ENCODE results near the gene PDP2. TPM values are rescaled to one million over a fixed set of nuclear protein-coding genes. Genes with fewer than 3 reads are reported as not detected.

PDP2 gene
- total and polyA plus RNA-seq, 9 of the 15 experiments (the other 6 are each of a cell fraction or from before 2014, with no cell fraction given), result 2.5 to 24.3 (median 7.2) TPM

DNA sequence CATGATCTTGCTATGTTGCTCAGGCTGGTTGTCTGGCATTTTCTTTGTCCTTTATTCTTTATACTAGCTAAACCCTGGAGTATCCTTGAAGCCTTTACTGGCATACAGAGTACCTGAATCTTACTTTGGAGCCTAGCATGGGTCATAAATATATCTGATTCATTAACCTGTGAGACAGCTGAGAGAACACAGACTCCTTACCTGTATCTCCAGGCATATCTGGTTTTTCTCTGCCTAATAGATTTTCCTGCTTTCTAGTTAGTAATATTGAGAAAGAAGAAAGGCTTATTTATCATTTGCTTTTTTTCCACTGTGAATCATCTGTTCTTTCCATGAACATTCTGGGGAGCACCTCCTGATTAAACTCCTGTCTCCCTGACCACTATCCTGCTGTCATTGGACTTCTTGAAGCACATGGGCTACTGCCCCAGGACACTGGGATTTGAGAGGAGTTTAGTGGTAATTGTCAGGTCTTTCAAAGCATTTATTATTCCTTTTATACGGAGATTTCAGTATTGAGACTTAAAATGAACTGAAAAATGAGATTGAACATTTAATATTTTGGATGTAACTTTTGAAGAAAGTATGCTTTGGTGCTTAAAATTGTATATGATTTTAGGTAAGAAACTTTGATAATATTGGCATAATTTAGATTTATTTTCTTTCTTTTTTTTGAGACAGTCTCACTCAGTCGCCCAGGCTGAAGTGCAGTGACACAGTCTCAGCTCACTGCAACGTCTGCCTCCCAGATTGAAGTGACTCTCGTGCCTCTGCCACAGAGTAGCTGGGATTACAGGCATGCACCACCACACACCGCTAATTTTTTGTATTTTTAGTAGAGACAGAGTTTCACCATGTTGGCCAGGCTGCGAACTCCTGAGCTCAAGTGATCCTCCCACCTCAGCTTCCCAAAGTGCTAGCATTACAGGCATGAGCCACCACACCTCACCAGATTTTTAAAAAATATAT, 8.6 kb downstream of the PDP2 start:
- Histone ChIP-seq H3K9ac (ENCODE audit: insufficient read depth in 1 of 2, low read depth in 2 of 2, low read length in 2 of 2) (no peak overlapping the region), H3K36me3 (ENCODE audit: control insufficient read depth, insufficient read depth, low read length) (peaks cover 57% of the 10 kb centered on the region), H3K27me3 (ENCODE audit: control insufficient read depth in 2 of 2, insufficient read depth in 2 of 2, low read length in 2 of 2) (no peaks in the 10 kb centered on the region), H3K9me1 (ENCODE audit: control insufficient read depth, insufficient read depth, low read length) (no peaks in the 10 kb centered on the region), H4K20me1 (replicated peaks; ENCODE audit: control insufficient read depth, insufficient read depth, low read length) (no peaks in the 10 kb centered on the region; the same call in 1 of the 2 replicates), H3K9me3 (replicated peaks; ENCODE audit: control insufficient read depth, insufficient read depth, low read depth, low read length) (no peaks in the 10 kb centered on the region), H2AFZ (ENCODE audit: low read depth, low read length) (no peak overlapping the region), H3K27ac (ENCODE audit: extremely low read depth, low read depth, low read length) (no peak overlapping the region), H3K4me1 (replicated peaks in 1 of 2; ENCODE audit: control insufficient read depth in 2 of 2, insufficient read depth in 2 of 2, low read length in 2 of 2) (peaks cover 13% of the 10 kb centered on the region in 2 experiments; a peak in 4 of 5 replicates), H3K79me2 (ENCODE audit: control insufficient read depth, insufficient read depth, low read length) (no peaks in the 10 kb centered on the region), H3K4me3 (no peak overlapping the region), H3K4me2 (ENCODE audit: insufficient read depth, low read length) (no peak overlapping the region)
- CTCF ChIA-PET (ENCODE audit: low intra/inter-chr PET ratio), result no interaction called here
- intact Hi-C loops (cut with micrococcal nuclease), result no loop called here
- FAIRE-seq, result no peak
- WGBS (ENCODE audit: insufficient coverage, low coverage, missing lambda C conversion rate), result 82% methylated on average over 6 of the region's 6 CpGs
- DNase-seq (ENCODE audit: extremely low read depth in 1 of 4, low spot score in 3 of 4), result no peak
- in situ Hi-C loops (cut with MboI), result no loop called here
- POLR2A ChIA-PET, result interaction anchor here (0.6 to 0.9 kb wide), 3 partner anchors 46 to 250 kb away, joined by 3 read pairs; partner anchors contain the start of gene CIAO2B
- no peak for ATAC-seq
- no TSS peak for BruUV-seq (replicated peaks)
- TF ChIP-seq SLC30A9 (CRISPR knock-in tag; IDR thresholded peaks at IDR 0.05) (no peak), ZNF224 (CRISPR knock-in tag; IDR thresholded peaks at IDR 0.05) (no peak), IRF2 (CRISPR knock-in tag; IDR thresholded peaks at IDR 0.05) (no peak), SREBF2 (CRISPR knock-in tag; IDR thresholded peaks at IDR 0.05) (no peak), CREB5 (CRISPR knock-in tag; IDR thresholded peaks at IDR 0.05) (no peak), NR2C2 (CRISPR knock-in tag; IDR thresholded peaks at IDR 0.05) (no peak), NR2C2 (tag; IDR thresholded peaks at IDR 0.05) (no peak), NRF1 (conservative IDR thresholded peaks at IDR 0.05 in 1 of 2, IDR thresholded peaks at IDR 0.05 in 1 of 2) (no peak), ZNF274 (IDR thresholded peaks at IDR 0.05; ENCODE audit: borderline replicate concordance, low read depth, low read length) (no peak), RNF219 (CRISPR knock-in tag; IDR thresholded peaks at IDR 0.05) (no peak), NR2F6 (CRISPR knock-in tag; IDR thresholded peaks at IDR 0.05) (no peak), CBX2 (IDR thresholded peaks at IDR 0.05; ENCODE audit: insufficient read depth, low read length, poor library complexity, severe bottlenecking) (no peak)
- TF ChIP-seq, protein P1, sequence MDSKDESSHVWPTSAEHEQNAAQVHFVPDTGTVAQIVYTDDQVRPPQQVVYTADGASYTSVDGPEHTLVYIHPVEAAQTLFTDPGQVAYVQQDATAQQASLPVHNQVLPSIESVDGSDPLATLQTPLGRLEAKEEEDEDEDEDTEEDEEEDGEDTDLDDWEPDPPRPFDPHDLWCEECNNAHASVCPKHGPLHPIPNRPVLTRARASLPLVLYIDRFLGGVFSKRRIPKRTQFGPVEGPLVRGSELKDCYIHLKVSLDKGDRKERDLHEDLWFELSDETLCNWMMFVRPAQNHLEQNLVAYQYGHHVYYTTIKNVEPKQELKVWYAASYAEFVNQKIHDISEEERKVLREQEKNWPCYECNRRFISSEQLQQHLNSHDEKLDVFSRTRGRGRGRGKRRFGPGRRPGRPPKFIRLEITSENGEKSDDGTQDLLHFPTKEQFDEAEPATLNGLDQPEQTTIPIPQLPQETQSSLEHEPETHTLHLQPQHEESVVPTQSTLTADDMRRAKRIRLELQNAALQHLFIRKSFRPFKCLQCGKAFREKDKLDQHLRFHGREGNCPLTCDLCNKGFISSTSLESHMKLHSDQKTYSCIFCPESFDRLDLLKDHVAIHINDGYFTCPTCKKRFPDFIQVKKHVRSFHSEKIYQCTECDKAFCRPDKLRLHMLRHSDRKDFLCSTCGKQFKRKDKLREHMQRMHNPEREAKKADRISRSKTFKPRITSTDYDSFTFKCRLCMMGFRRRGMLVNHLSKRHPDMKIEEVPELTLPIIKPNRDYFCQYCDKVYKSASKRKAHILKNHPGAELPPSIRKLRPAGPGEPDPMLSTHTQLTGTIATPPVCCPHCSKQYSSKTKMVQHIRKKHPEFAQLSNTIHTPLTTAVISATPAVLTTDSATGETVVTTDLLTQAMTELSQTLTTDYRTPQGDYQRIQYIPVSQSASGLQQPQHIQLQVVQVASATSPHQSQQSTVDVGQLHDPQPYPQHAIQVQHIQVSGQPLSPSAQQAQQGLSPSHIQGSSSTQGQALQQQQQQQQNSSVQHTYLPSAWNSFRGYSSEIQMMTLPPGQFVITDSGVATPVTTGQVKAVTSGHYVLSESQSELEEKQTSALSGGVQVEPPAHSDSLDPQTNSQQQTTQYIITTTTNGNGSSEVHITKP (IDR thresholded peaks at IDR 0.05; ENCODE audit: partially characterized antibody), result no peak

Measured in K562 (cell line).